ENCODE results near the gene IFT57.
"Not testable (repeated sequence)": the region's sequence is repeated elsewhere in the genome, so short reads cannot be mapped to it uniquely, and the experiment has no call there.

GRCh38 chr3:108268235-108268634 lies 46.0 kb upstream of the IFT57 start:
- not testable (repeated sequence) for TF ChIP-seq CTCF (optimal IDR thresholded peaks at IDR 0.05 in 1 of 3, IDR thresholded peaks at IDR 0.05 in 1 of 3, conservative IDR thresholded peaks at IDR 0.05 in 1 of 3; ENCODE audit: extremely low read depth in 1 of 3, insufficient read depth in 2 of 3, low read length in 3 of 3); EZH2 (IDR thresholded peaks at IDR 0.05; ENCODE audit: low read length)
